Right lobe of liver (tissue), 6 donors: ENCODE data around the gene CDYL2. TPM values are rescaled to one million over a fixed set of nuclear protein-coding genes. Genes with fewer than 3 reads are reported as not detected.

Experiments
- ATAC-seq, 4 donors: fragments of 200-7000 bp; cut with Tn5 transposase; one replicate each; pipeline ENCODE4 v1.9.1; 2020; ENCODE audit warnings: mild to moderate bottlenecking in 4 of 4, moderate library complexity in 4 of 4
- DNase-seq, 3 donors: peaks; one replicate each; pipeline ENCODE4 v3.0.0-alpha.2; 2020
- H3K27ac ChIP-seq, 3 donors: fragments of 200-600 bp; one replicate each; pipeline ENCODE4 v1.8.0; 2022
- H3K27me3 ChIP-seq, 2 donors: fragments of 200-600 bp; one replicate each; pipeline ENCODE4 v1.8.0; 2022
- H3K36me3 ChIP-seq, 4 donors: fragments of 200-600 bp; sonication (generic) in 1 of 4; one replicate each; pipeline versions ENCODE4 v1.5.1 to v1.8.0; 2017 to 2022; ENCODE audit warnings: control low read depth in 1 of 4
- H3K4me1 ChIP-seq, 4 donors: fragments of 200-600 bp; sonication (generic) in 1 of 4; one replicate each; pipeline versions ENCODE4 v1.5.1 to v1.8.0; 2017 to 2022; ENCODE audit warnings: control low read depth in 1 of 4
- H3K4me3 ChIP-seq, 3 donors: fragments of 200-600 bp; one replicate each; pipeline ENCODE4 v1.8.0; 2022
- H3K9me3 ChIP-seq, 4 donors: fragments of 200-600 bp; sonication (generic) in 1 of 4; one replicate each; pipeline versions ENCODE4 v1.5.1 to v1.8.0; 2017 to 2022; ENCODE audit warnings: control low read depth in 1 of 4
- POLR2A ChIP-seq: fragments of 450-650 bp; IDR thresholded peaks from one replicate; pipeline ENCODE4 v1.6.1; 2017; ENCODE audit warnings: antibody characterized with exemption, mild to moderate bottlenecking
- WGBS: methylation state at CpG from one replicate; pipeline ENCODE4 v1.1.6; 2018; ENCODE audit warnings: low coverage, low lambda C conversion rate; ENCODE audit not compliant: insufficient coverage; ENCODE audit errors: missing lambda C conversion rate; 5-methylcytosine and 5-hydroxymethylcytosine counted together
- intact Hi-C, 2 donors: fragments of 100-400 bp; cut with DNase I; formaldehyde crosslinking; loops; one replicate each; pipeline versions ENCODE4 v1.11.2 to v1.14.1; 2022
- total RNA-seq, 6 experiments: library from RNA; depleted of rRNA in 2 of 6; stranded (reverse); fragments of >200 nt in 2 of 6; fragmentation: NEBNext Ultra II Directional in 3 of 6; extraction: Animal tissue kit (Norgen Biotek cat#: 25700) in 3 of 6; gene quantifications; one replicate each; pipeline versions ENCODE4 v1.1.0 to v1.2.4, GENCODE V29; 2016 to 2023
- TF ChIP-seq, protein P1 (sequence below), 4 donors: fragments of 200-600 bp in 3 of 4; fragments of 450-650 bp in 1 of 4; IDR thresholded peaks; one replicate each; pipeline versions ENCODE4 v1.5.1 to v1.8.0; 2016 to 2022; ENCODE audit warnings: antibody characterized with exemption in 4 of 4, mild to moderate bottlenecking in 2 of 4
- donor health status: DM: no; HTN: yes; CAD: no.
- donor health status: DM: no; HTN: no; CAD: no.
- donor health status: DM: no; HTN: no; CAD: no.
- donor health status: DM: no; HTN: yes; CAD: no.
- donor health status: DM: no; HTN: yes; CAD: no.

Gene CDYL2
- total RNA-seq, 6 experiments from 2014 or later, result 2.2 to 12.7 (median 6.3) TPM

DNA sequence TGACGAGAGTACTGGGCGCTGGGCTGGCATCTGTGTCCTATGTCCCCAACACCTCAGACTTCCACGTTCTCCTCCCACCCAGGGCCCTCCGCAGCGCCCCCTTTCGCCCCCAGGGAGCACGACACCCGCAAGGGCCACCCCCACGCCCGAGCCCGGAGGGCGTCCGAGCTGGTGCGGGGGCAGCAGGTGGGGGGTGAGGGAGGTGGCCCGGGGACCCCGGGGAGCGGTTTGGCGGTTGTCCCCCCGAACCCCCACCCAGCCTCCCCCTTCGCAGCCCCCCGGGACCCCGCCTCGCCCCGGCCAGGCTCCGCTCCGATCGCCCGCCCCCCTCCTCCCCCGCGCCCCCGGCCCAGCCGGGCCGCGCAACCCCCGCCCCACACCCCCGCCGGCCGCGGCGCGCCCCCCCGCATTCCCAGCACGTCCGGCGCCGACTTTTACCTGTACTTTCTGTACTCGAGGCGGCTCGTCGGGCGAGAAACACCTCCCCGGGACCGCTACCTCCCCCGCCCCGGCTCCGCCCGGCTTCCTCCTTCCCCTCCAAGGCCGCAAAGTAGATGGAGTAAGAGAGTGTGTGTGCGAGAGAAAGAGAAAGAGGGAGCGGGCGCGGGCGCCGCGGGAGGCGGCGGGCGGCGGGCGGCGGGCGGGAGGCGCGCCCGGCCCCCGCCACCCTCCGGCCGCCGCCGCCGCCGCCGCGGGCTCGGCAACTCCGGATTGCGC is 901 bp downstream of the CDYL2 start:
- TF ChIP-seq, protein P1, sequence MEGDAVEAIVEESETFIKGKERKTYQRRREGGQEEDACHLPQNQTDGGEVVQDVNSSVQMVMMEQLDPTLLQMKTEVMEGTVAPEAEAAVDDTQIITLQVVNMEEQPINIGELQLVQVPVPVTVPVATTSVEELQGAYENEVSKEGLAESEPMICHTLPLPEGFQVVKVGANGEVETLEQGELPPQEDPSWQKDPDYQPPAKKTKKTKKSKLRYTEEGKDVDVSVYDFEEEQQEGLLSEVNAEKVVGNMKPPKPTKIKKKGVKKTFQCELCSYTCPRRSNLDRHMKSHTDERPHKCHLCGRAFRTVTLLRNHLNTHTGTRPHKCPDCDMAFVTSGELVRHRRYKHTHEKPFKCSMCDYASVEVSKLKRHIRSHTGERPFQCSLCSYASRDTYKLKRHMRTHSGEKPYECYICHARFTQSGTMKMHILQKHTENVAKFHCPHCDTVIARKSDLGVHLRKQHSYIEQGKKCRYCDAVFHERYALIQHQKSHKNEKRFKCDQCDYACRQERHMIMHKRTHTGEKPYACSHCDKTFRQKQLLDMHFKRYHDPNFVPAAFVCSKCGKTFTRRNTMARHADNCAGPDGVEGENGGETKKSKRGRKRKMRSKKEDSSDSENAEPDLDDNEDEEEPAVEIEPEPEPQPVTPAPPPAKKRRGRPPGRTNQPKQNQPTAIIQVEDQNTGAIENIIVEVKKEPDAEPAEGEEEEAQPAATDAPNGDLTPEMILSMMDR (IDR thresholded peaks at IDR 0.05), result peak; percentile 33 to 51 (median 36)
- TF ChIP-seq POLR2A, result no peak
- no peak overlapping the region for H3K27ac ChIP-seq
- no peaks in the 10 kb centered on the region for H3K36me3 ChIP-seq
- H3K9me3 ChIP-seq, result no peaks in the 10 kb centered on the region
- H3K4me3 ChIP-seq, result peak overlapping the region; percentile 21 to 68 (median 43)
- 2% methylated on average over 22 of the region's 87 CpGs for WGBS
- ATAC-seq, result peak; percentile 36 to 62 (median 42)
- intact Hi-C loops, result no loop called here
- no peaks in the 10 kb centered on the region for H3K4me1 ChIP-seq
- peak; percentile 43 to 61 (median 55) for DNase-seq
- H3K27me3 ChIP-seq, result no peaks in the 10 kb centered on the region

DNA sequence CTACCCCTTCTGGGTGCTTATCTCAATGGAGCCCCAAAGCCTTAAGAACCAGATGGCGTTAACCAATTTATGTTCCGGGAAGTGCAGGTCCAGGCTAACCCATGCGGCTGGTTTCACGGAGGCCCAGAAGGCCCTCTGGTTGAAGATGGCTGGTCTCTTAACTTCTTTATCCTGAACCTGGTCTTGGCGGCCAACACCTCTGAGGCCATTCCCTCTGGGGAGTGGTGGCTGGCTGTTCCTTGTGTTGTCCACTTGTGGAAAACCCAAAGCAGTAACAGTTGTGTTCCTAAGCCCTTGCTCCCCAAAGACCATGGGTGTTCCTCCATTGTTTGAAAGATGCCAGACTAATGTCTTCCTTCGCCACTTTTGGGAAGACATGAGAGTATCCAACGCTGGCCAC is 1.5 kb downstream of the CDYL2 start:
- 88% methylated on average over 1 of the region's 7 CpGs for WGBS

DNA sequence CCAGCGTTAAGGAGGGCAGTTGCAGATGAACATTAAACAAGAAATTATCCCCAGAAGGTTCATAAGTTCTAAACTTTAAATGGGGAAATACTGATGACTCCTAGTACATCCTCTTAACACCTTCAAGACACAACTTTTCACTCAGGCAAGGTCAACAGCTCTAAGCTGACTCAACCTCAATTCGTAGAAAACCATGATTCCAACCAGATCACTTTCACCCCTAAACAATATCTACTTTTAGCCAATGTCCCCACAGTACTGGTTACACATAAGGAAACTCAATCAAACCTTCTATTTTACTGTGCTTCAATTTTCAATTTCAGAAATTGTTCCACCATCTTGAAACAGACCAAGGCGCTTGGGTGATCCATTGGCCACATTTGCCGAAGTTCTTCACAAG is 2.3 kb downstream of the CDYL2 start:
- no peak for TF ChIP-seq POLR2A
- TF ChIP-seq, protein P1 (IDR thresholded peaks at IDR 0.05), result no peak
- Histone ChIP-seq H3K36me3 (no peaks in the 10 kb centered on the region), H3K4me1 (no peaks in the 10 kb centered on the region), H3K9me3 (no peaks in the 10 kb centered on the region), H3K27ac (no peak overlapping the region), H3K4me3 (no peak overlapping the region), H3K27me3 (no peaks in the 10 kb centered on the region)
- ATAC-seq (no peak), DNase-seq (no peak)
- intact Hi-C loops, result no loop called here
- 88% methylated on average over 4 of the region's 4 CpGs for WGBS

More for the DNA sequence above, 1.5 kb downstream of the CDYL2 start:
- TF ChIP-seq POLR2A, result no peak
- TF ChIP-seq, protein P1 (IDR thresholded peaks at IDR 0.05), result no peak
- Histone ChIP-seq H3K4me3 (peak overlapping the region in 2 of 3 donors; percentile 43 to 68), H3K27ac (no peak overlapping the region), H3K9me3 (no peaks in the 10 kb centered on the region), H3K27me3 (no peaks in the 10 kb centered on the region), H3K36me3 (no peaks in the 10 kb centered on the region), H3K4me1 (no peaks in the 10 kb centered on the region)
- intact Hi-C loops, result no loop called here
- ATAC-seq (no peak), DNase-seq (no peak)

DNA sequence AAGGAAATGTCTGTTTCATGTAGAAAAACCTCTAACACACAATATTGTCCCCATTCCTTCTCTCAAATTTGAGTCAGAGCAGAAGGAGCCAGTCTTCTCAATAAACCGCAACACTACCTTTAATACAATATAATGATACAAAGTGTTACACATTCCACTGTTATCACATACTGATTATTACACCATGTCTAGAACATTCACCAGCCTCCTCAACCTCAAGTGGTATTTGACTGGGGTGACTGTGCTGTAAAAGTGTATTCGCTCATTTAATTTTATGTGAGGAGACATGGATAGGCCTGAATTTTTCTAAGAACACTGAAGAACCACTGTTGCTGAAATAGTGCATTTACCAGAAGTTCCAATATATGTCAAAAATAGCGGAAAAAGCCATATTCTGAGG is 10.3 kb downstream of the CDYL2 start:
- no peak for TF ChIP-seq POLR2A
- TF ChIP-seq, protein P1 (IDR thresholded peaks at IDR 0.05), result no peak
- ATAC-seq, result no peak

More for the DNA sequence above, 10.3 kb downstream of the CDYL2 start:
- Histone ChIP-seq H3K4me1 (no peaks in the 10 kb centered on the region), H3K4me3 (no peak overlapping the region), H3K36me3 (no peaks in the 10 kb centered on the region), H3K27ac (no peak overlapping the region), H3K9me3 (no peaks in the 10 kb centered on the region), H3K27me3 (no peaks in the 10 kb centered on the region)
- 97% methylated on average over 3 of the region's 3 CpGs for WGBS
- no peak for DNase-seq
- intact Hi-C loops, result no loop called here
